Fibroblast of lung (primary cell): ENCODE measurements around the gene LASP1. TPM values are rescaled to one million over a fixed set of nuclear protein-coding genes. Genes with fewer than 3 reads are reported as not detected.
"Not testable (repeated sequence)": the region's sequence is repeated elsewhere in the genome, so short reads cannot be mapped to it uniquely, and the experiment has no call there.

ENCODE experiments used
- DNase-seq, 2 donors: peaks; one replicate each; pipeline versions ENCODE4 v3.0.0 to v3.0.0-alpha.2; 2010; ENCODE audit warnings: low read depth in 2 of 2
- H2AFZ ChIP-seq: 2 replicates; pipeline ENCODE4 v1.5.1; 2012; ENCODE audit warnings: low read length, control low read depth, inconsistent platforms
- H3K27ac ChIP-seq: 2 replicates; pipeline ENCODE4 v1.5.1; 2011; ENCODE audit warnings: low read length, control low read depth; ENCODE audit not compliant: insufficient read depth
- H3K27me3 ChIP-seq: 2 replicates; pipeline ENCODE4 v1.5.1; 2011; ENCODE audit warnings: mild to moderate bottlenecking, low read length; ENCODE audit not compliant: control insufficient read depth, insufficient read depth
- H3K36me3 ChIP-seq: 2 replicates; pipeline ENCODE4 v1.5.1; 2011; ENCODE audit warnings: low read length; ENCODE audit not compliant: control insufficient read depth, insufficient read depth
- H3K4me1 ChIP-seq: 2 replicates; pipeline ENCODE4 v1.5.1; 2011; ENCODE audit warnings: low read length; ENCODE audit not compliant: control insufficient read depth, insufficient read depth; ENCODE audit errors: extremely low read depth
- H3K4me2 ChIP-seq: 2 replicates; pipeline ENCODE4 v1.5.1; 2011; ENCODE audit warnings: low read length, control low read depth; ENCODE audit not compliant: insufficient read depth; ENCODE audit errors: extremely low read depth
- H3K4me3 ChIP-seq, 4 experiments: fragments of 200-600 bp in 1 of 4; sonication (generic) in 1 of 4; replicated peaks in 1 of 4; 2 replicates each; pipeline ENCODE4 v1.5.1; 2011 to 2016; ENCODE audit warnings: low read length in 4 of 4, low read depth in 3 of 4, mild to moderate bottlenecking in 3 of 4, control low read depth in 2 of 4, inconsistent platforms in 1 of 4, mixed read lengths in 1 of 4; ENCODE audit not compliant: insufficient read depth in 1 of 4; ENCODE audit errors: control extremely low read depth in 1 of 4
- H3K79me2 ChIP-seq: 2 replicates; pipeline ENCODE4 v1.5.1; 2012; ENCODE audit warnings: mild to moderate bottlenecking, low read length, inconsistent platforms; ENCODE audit not compliant: control insufficient read depth, insufficient read depth
- H3K9ac ChIP-seq: 2 replicates; pipeline ENCODE4 v1.5.1; 2011; ENCODE audit warnings: mild to moderate bottlenecking, low read length, control low read depth; ENCODE audit not compliant: insufficient read depth
- H3K9me3 ChIP-seq: 2 replicates; pipeline ENCODE4 v1.5.1; 2012; ENCODE audit warnings: low read depth, low read length; ENCODE audit not compliant: control insufficient read depth, insufficient read depth
- H4K20me1 ChIP-seq: 2 replicates; pipeline ENCODE4 v1.5.1; 2011; ENCODE audit warnings: low read length; ENCODE audit not compliant: control insufficient read depth, insufficient read depth; ENCODE audit errors: extremely low read depth
- EZH2 ChIP-seq: IDR thresholded peaks from 2 replicates; pipeline ENCODE4 v1.5.1; 2012; ENCODE audit warnings: low read length, control low read depth, mild to moderate bottlenecking; ENCODE audit errors: missing control alignments
- polyA plus RNA-seq, 2 donors: library from polyadenylated mRNA; depleted of rRNA in 1 of 2; stranded (reverse) in 1 of 2; unstranded in 1 of 2; fragments of >200 nt; gene quantifications; 2 replicates each; pipeline ENCODE4 v1.2.1, GENCODE V29; 2011 to 2012; ENCODE audit warnings: missing spikeins in 1 of 2
- total RNA-seq: library from RNA; depleted of rRNA; stranded (reverse); fragments of >200 nt; gene quantifications from 2 replicates; pipeline ENCODE4 v1.2.1, GENCODE V29; 2014
- TF ChIP-seq, protein P1 (sequence below), 2 donors: IDR thresholded peaks in 1 of 2; conservative IDR thresholded peaks in 1 of 2; 1 replicate in 1 of 2; 2 replicates in 1 of 2; pipeline ENCODE4 v1.5.1; 2011 to 2012; ENCODE audit warnings: low read length in 2 of 2, control low read depth in 1 of 2, inconsistent platforms in 1 of 2, low read depth in 1 of 2, mild to moderate bottlenecking in 1 of 2

Gene LASP1
- total and polyA plus RNA-seq, 2 donors (not counting 1 experiment from before 2014, with no cell fraction given), result 79.8 to 208 TPM

DNA sequence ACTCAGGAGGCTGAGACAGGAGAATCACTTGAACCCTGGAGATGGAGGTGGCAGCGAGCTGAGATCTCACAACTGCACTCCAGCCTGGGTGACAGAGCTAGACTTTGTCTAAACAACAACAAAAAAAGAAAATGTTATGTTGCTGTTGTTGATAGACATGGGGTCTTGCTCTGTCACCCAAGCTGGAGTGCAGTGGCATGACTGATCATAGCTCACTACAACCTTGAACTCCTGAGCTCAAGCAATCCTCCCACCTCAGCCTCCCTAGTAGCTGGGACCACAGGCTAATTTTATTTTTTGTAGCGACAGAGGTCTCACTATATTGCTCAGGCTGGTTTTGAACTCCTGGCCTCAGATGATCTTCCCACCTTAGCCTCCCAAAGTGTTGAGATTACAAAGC lies 77.3 kb downstream of the LASP1 start:
- H3K27ac ChIP-seq, result no peak overlapping the region
- no peak overlapping the region for H3K4me2 ChIP-seq
- H4K20me1 ChIP-seq, result no peaks in the 10 kb centered on the region
- DNase-seq, result no peak
- no peak overlapping the region for H3K4me3 ChIP-seq
- H3K4me1 ChIP-seq, result no peaks in the 10 kb centered on the region
- H3K9ac ChIP-seq, result no peak overlapping the region
- no peaks in the 10 kb centered on the region for H3K9me3 ChIP-seq
- no peak overlapping the region for H2AFZ ChIP-seq
- H3K36me3 ChIP-seq, result no peaks in the 10 kb centered on the region
- no peaks in the 10 kb centered on the region for H3K79me2 ChIP-seq
- TF ChIP-seq, protein P1, sequence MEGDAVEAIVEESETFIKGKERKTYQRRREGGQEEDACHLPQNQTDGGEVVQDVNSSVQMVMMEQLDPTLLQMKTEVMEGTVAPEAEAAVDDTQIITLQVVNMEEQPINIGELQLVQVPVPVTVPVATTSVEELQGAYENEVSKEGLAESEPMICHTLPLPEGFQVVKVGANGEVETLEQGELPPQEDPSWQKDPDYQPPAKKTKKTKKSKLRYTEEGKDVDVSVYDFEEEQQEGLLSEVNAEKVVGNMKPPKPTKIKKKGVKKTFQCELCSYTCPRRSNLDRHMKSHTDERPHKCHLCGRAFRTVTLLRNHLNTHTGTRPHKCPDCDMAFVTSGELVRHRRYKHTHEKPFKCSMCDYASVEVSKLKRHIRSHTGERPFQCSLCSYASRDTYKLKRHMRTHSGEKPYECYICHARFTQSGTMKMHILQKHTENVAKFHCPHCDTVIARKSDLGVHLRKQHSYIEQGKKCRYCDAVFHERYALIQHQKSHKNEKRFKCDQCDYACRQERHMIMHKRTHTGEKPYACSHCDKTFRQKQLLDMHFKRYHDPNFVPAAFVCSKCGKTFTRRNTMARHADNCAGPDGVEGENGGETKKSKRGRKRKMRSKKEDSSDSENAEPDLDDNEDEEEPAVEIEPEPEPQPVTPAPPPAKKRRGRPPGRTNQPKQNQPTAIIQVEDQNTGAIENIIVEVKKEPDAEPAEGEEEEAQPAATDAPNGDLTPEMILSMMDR (conservative IDR thresholded peaks at IDR 0.05 in 1 of 2, IDR thresholded peaks at IDR 0.05 in 1 of 2; ENCODE audit: low read depth in 1 of 2, low read length in 2 of 2), result no peak
- no peak for TF ChIP-seq EZH2
- H3K27me3 ChIP-seq, result no peaks in the 10 kb centered on the region

DNA sequence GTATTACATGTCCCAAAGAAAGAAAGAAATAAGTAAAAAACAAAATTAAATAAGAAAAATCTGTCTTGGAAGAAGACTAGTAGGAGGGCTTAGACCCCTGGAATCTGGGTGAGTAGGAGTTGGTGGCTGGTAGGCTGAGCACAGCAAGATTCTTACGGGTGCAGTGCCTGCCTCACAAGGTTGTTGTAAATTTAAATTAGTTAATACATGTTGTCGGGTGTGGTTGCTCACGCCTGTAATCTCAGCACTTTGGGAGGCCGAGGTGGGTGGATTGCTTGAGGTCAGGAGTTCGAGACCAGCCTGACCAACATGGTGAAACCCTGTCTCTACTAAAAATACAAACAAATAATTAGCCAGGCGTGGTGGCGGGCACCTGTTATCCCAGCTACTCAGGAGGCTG lies 83.9 kb downstream of the LASP1 start:
- DNase-seq, H3K4me1 ChIP-seq, H3K79me2 ChIP-seq: not testable (repeated sequence)

DNA sequence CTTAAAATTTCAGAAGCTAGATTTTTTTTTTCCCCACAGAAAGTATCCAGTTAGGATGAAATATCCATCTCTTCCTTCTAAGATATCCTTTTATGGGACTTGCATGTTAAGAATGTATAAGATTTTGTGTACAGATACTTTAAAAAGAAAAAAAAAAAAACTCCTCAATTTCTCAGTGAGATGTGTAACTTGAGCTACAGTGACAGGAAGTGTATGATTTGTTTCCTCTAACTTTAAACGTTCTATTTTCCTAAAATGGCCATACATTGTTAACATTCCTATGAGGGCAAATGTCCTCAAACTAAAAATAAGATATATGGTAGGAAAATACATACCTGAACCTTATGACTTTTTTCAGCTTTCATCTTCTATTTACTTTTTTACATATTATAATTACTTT lies 88.5 kb downstream of the LASP1 start:
- Histone ChIP-seq H3K27ac (no peak overlapping the region), H3K36me3 (no peaks in the 10 kb centered on the region), H3K27me3 (no peaks in the 10 kb centered on the region), H3K9ac (no peak overlapping the region), H3K4me2 (no peak overlapping the region), H3K4me1 (no peaks in the 10 kb centered on the region), H3K9me3 (no peaks in the 10 kb centered on the region), H3K79me2 (no peaks in the 10 kb centered on the region), H3K4me3 (no peak overlapping the region), H4K20me1 (no peaks in the 10 kb centered on the region), H2AFZ (no peak overlapping the region)
- peak; percentile 37 to 47 for DNase-seq
- TF ChIP-seq, protein P1 (conservative IDR thresholded peaks at IDR 0.05 in 1 of 2, IDR thresholded peaks at IDR 0.05 in 1 of 2; ENCODE audit: low read depth in 1 of 2, low read length in 2 of 2), result no peak
- TF ChIP-seq EZH2, result no peak

More for the DNA sequence above, 83.9 kb downstream of the LASP1 start:
- H4K20me1 ChIP-seq, H3K27me3 ChIP-seq, H3K9ac ChIP-seq, H3K9me3 ChIP-seq, H2AFZ ChIP-seq, H3K4me2 ChIP-seq, H3K36me3 ChIP-seq, H3K27ac ChIP-seq, H3K4me3 ChIP-seq: not testable (repeated sequence)
